OCI-LY1 (cell line): ENCODE results near the gene TBL3.

ENCODE experiments used
- H2AFZ ChIP-seq: fragments of 200-600 bp; sonication (generic), shearing (Covaris generic); 2 replicates; pipeline ENCODE4 v1.6.0; 2014; ENCODE audit warnings: antibody characterized with exemption, mild to moderate bottlenecking, low read length
- H3F3A ChIP-seq: fragments of 200-600 bp; sonication (generic), shearing (Covaris generic); 2 replicates; pipeline ENCODE4 v1.6.0; 2014; ENCODE audit warnings: mild to moderate bottlenecking, antibody characterized with exemption, low read length, moderate library complexity; ENCODE audit not compliant: insufficient read depth
- H3K27ac ChIP-seq: fragments of 200-600 bp; sonication (generic); 2 replicates; pipeline ENCODE4 v1.5.1; 2014; ENCODE audit warnings: low read length, mixed run types, mild to moderate bottlenecking, low read depth; ENCODE audit not compliant: poor library complexity, severe bottlenecking
- H3K27me3 ChIP-seq: fragments of 200-600 bp; sonication (generic); 2 replicates; pipeline ENCODE4 v1.6.0; 2014; ENCODE audit warnings: antibody characterized with exemption, mild to moderate bottlenecking, low read length, moderate library complexity; ENCODE audit not compliant: insufficient read depth
- H3K36me3 ChIP-seq: fragments of 200-600 bp; sonication (generic); 2 replicates; pipeline ENCODE4 v1.6.1; 2014; ENCODE audit warnings: mild to moderate bottlenecking, antibody characterized with exemption, low read length, moderate library complexity, mixed read lengths; ENCODE audit not compliant: insufficient read depth
- H3K4me1 ChIP-seq: fragments of 200-600 bp; sonication (generic); 2 replicates; pipeline ENCODE4 v1.5.1; 2014; ENCODE audit warnings: mild to moderate bottlenecking, low read length, moderate library complexity; ENCODE audit not compliant: insufficient read depth, severe bottlenecking
- H3K4me2 ChIP-seq: fragments of 200-600 bp; sonication (generic), shearing (Covaris generic); 2 replicates; pipeline ENCODE4 v1.6.1; 2014; ENCODE audit warnings: low read length
- H3K4me3 ChIP-seq: fragments of 200-600 bp; sonication (generic); 2 replicates; pipeline ENCODE4 v1.5.1; 2014; ENCODE audit warnings: low read length, low read depth, mild to moderate bottlenecking, mixed read lengths; ENCODE audit not compliant: poor library complexity, severe bottlenecking
- H3K79me2 ChIP-seq: fragments of 200-600 bp; shearing (Covaris generic); 2 replicates; pipeline ENCODE4 v1.6.1; 2016; ENCODE audit warnings: mixed run types, low read length, mixed read lengths; ENCODE audit not compliant: insufficient read depth
- H3K9ac ChIP-seq: fragments of 200-600 bp; sonication (generic), shearing (Covaris generic); 2 replicates; pipeline ENCODE4 v1.6.1; 2014; ENCODE audit warnings: mild to moderate bottlenecking, low read length, mixed read lengths
- H3K9me2 ChIP-seq: fragments of 200-600 bp; sonication (generic), shearing (Covaris generic); 2 replicates; pipeline ENCODE4 v1.6.1; 2014; ENCODE audit warnings: low read depth, mild to moderate bottlenecking, low read length, mixed read lengths
- H3K9me3 ChIP-seq: fragments of 200-600 bp; shearing (Covaris generic); 2 replicates; pipeline ENCODE4 v1.6.1; 2014; ENCODE audit warnings: low read length, mixed read lengths
- H4K20me1 ChIP-seq: fragments of 200-600 bp; sonication (generic), shearing (Covaris generic); 2 replicates; pipeline ENCODE4 v1.6.0; 2016; ENCODE audit warnings: mild to moderate bottlenecking, low read length; ENCODE audit not compliant: insufficient read depth
- EZH2 ChIP-seq: fragments of 200-600 bp; sonication (generic), shearing (Covaris generic); IDR thresholded peaks from 2 replicates; pipeline ENCODE4 v1.8.0; 2017; ENCODE audit warnings: borderline replicate concordance, mixed run types, mild to moderate bottlenecking, antibody characterized with exemption, low read length, moderate library complexity, mixed read lengths
- TF ChIP-seq, protein P1 (sequence below): fragments of 200-600 bp; sonication (generic), shearing (Covaris generic); IDR thresholded peaks from 2 replicates; pipeline ENCODE4 v1.5.1; 2017; ENCODE audit warnings: mild to moderate bottlenecking, antibody characterized with exemption, low read length, moderate library complexity, mixed read lengths

Gene TBL3

DNA sequence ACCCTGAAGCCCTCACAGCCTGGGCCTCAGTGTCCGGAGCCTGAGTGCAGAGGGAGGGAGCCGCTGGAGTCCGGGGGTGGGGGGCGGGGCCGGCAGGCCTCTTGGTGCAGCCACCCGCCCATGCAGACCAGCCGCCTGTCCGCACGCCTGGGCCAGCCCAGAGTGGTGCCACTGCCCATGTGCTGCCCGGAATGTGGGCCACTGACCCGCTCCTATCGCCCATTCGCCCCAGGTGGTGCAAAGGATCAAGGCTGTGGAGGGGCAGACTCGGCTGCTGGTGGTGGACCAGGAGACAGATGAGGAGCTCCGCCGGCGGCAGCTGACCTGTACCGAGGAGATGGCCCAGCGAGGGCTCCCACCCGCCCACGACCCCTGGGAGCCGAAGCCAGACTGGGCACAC is 57.5 kb downstream of the TBL3 start:
- H3K9ac ChIP-seq, result no peak overlapping the region
- TF ChIP-seq, protein P1, sequence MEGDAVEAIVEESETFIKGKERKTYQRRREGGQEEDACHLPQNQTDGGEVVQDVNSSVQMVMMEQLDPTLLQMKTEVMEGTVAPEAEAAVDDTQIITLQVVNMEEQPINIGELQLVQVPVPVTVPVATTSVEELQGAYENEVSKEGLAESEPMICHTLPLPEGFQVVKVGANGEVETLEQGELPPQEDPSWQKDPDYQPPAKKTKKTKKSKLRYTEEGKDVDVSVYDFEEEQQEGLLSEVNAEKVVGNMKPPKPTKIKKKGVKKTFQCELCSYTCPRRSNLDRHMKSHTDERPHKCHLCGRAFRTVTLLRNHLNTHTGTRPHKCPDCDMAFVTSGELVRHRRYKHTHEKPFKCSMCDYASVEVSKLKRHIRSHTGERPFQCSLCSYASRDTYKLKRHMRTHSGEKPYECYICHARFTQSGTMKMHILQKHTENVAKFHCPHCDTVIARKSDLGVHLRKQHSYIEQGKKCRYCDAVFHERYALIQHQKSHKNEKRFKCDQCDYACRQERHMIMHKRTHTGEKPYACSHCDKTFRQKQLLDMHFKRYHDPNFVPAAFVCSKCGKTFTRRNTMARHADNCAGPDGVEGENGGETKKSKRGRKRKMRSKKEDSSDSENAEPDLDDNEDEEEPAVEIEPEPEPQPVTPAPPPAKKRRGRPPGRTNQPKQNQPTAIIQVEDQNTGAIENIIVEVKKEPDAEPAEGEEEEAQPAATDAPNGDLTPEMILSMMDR, result no peak
- TF ChIP-seq EZH2, result no peak
- H3K4me3 ChIP-seq, result no peak overlapping the region
- no peaks in the 10 kb centered on the region for H4K20me1 ChIP-seq
- H3K27ac ChIP-seq, result no peak overlapping the region
- H3K4me2 ChIP-seq, result no peak overlapping the region
- no peaks in the 10 kb centered on the region for H3K9me2 ChIP-seq
- H3K27me3 ChIP-seq, result peaks cover 28% of the 10 kb centered on the region
- no peaks in the 10 kb centered on the region for H3K36me3 ChIP-seq
- H2AFZ ChIP-seq, result no peak overlapping the region
- no peaks in the 10 kb centered on the region for H3F3A ChIP-seq
- H3K79me2 ChIP-seq, result no peaks in the 10 kb centered on the region
- peaks cover 4% of the 10 kb centered on the region for H3K4me1 ChIP-seq
- H3K9me3 ChIP-seq, result no peaks in the 10 kb centered on the region

DNA sequence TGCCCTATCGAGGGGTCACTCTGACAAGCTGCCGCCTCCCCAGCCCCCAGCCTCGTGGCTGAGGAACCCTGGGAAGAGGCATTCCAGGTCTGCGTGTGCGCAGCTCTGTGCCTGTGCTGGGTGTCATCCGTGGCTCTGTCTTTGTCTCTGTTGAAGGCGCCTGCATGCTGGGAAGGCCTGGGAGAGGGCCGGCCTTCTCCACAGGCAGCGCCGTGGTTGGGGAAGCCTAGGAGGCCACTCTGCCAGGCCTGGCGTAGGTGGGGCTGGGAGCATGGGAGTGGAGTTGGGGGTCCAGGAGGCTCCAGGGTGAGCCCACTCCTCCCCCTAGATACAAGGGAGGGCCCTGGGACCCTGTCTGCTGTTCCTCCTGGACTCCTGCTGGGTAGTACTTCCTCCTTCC is 58.2 kb downstream of the TBL3 start:
- H3K9me2 ChIP-seq, result no peaks in the 10 kb centered on the region
- H3K4me3 ChIP-seq, result no peak overlapping the region
- peaks cover 4% of the 10 kb centered on the region for H3K4me1 ChIP-seq
- H3K9ac ChIP-seq, result no peak overlapping the region
- no peaks in the 10 kb centered on the region for H3K9me3 ChIP-seq
- no peaks in the 10 kb centered on the region for H3F3A ChIP-seq
- no peak overlapping the region for H2AFZ ChIP-seq
- no peaks in the 10 kb centered on the region for H4K20me1 ChIP-seq
- H3K4me2 ChIP-seq, result no peak overlapping the region
- no peaks in the 10 kb centered on the region for H3K79me2 ChIP-seq
- peaks cover 28% of the 10 kb centered on the region for H3K27me3 ChIP-seq
- H3K36me3 ChIP-seq, result no peaks in the 10 kb centered on the region
- TF ChIP-seq EZH2, result no peak
- TF ChIP-seq, protein P1, result no peak
- H3K27ac ChIP-seq, result no peak overlapping the region

- H3K27ac ChIP-seq, result no peak overlapping the region
- no peaks in the 10 kb centered on the region for H3K36me3 ChIP-seq
- H3K9ac ChIP-seq, result no peak overlapping the region
- no peak overlapping the region for H3K4me2 ChIP-seq
- peaks cover 4% of the 10 kb centered on the region for H3K4me1 ChIP-seq
- no peaks in the 10 kb centered on the region for H3K9me2 ChIP-seq
- peaks cover 19% of the 10 kb centered on the region; the same call in 1 of the 2 replicates for H3K27me3 ChIP-seq
- H3K9me3 ChIP-seq, result no peaks in the 10 kb centered on the region
- no peaks in the 10 kb centered on the region for H4K20me1 ChIP-seq
- no peak overlapping the region for H3K4me3 ChIP-seq
- H3F3A ChIP-seq, result no peaks in the 10 kb centered on the region
- TF ChIP-seq EZH2, result no peak
- TF ChIP-seq, protein P1, result no peak
- no peaks in the 10 kb centered on the region for H3K79me2 ChIP-seq
- no peak overlapping the region for H2AFZ ChIP-seq
Observed at GRCh38 chr16:2031081-2031577, 59.3 kb downstream of the TBL3 start.
